Skeletal muscle tissue (tissue), 4 donors: ENCODE results near the gene USP6NL. TPM values are rescaled to one million over a fixed set of nuclear protein-coding genes. Genes with fewer than 3 reads are reported as not detected.

Experiments used
- H3K27ac ChIP-seq: one replicate; pipeline ENCODE4 v1.7.0; 2013; ENCODE audit warnings: mild to moderate bottlenecking, low read depth, low read length, inconsistent platforms
- H3K27me3 ChIP-seq, 3 donors: one replicate each; pipeline ENCODE4 v1.7.0; 2013; ENCODE audit warnings: low read length in 3 of 3; ENCODE audit not compliant: control insufficient read depth in 3 of 3, insufficient read depth in 3 of 3
- H3K36me3 ChIP-seq, 3 donors: one replicate each; pipeline ENCODE4 v1.7.0; 2013; ENCODE audit warnings: low read length in 3 of 3; ENCODE audit not compliant: control insufficient read depth in 3 of 3, insufficient read depth in 3 of 3
- H3K4me1 ChIP-seq, 3 donors: one replicate each; pipeline ENCODE4 v1.7.0; 2013; ENCODE audit warnings: low read length in 3 of 3, mild to moderate bottlenecking in 3 of 3; ENCODE audit not compliant: control insufficient read depth in 3 of 3, insufficient read depth in 3 of 3
- H3K4me3 ChIP-seq, 3 donors: one replicate each; pipeline ENCODE4 v1.7.0; 2013; ENCODE audit warnings: low read length in 3 of 3
- H3K9ac ChIP-seq, 3 donors: one replicate each; pipeline ENCODE4 v1.7.0; 2013; ENCODE audit warnings: low read length in 3 of 3, mild to moderate bottlenecking in 3 of 3, moderate library complexity in 2 of 3, low read depth in 1 of 3
- H3K9me3 ChIP-seq, 3 donors: one replicate each; pipeline ENCODE4 v1.7.0; 2013; ENCODE audit warnings: low read length in 3 of 3; ENCODE audit not compliant: control insufficient read depth in 3 of 3
- total RNA-seq: library from RNA; depleted of rRNA; stranded (reverse); fragments of >200 nt; gene quantifications from one replicate; pipeline ENCODE4 v1.2.3, GENCODE V29; 2014
- donor health status: Osteomylitis.

USP6NL gene
- 4.7 TPM for total RNA-seq

- no peaks in the 10 kb centered on the region for H3K27me3 ChIP-seq
- peak within 1 kb of the TSS; percentile 75 to 84 (median 81) for H3K9ac ChIP-seq
- H3K27ac ChIP-seq = peak within 1 kb of the TSS; percentile 45
- H3K9me3 ChIP-seq = no peaks in the 10 kb centered on the region
- peaks cover 9 to 16% (median 10%) of the 10 kb centered on the region in 3 donors for H3K4me1 ChIP-seq
- peak within 1 kb of the TSS; percentile 77 to 87 (median 85) for H3K4me3 ChIP-seq
- H3K36me3 ChIP-seq = no peaks in the 10 kb centered on the region
Observed at GRCh38 chr10:11611248-11612020, at the start of gene USP6NL. Gene USP6NL (minus strand): TSS chr10:11611650. CDS start chr10:11597634, 14,016 bp downstream.

DNA sequence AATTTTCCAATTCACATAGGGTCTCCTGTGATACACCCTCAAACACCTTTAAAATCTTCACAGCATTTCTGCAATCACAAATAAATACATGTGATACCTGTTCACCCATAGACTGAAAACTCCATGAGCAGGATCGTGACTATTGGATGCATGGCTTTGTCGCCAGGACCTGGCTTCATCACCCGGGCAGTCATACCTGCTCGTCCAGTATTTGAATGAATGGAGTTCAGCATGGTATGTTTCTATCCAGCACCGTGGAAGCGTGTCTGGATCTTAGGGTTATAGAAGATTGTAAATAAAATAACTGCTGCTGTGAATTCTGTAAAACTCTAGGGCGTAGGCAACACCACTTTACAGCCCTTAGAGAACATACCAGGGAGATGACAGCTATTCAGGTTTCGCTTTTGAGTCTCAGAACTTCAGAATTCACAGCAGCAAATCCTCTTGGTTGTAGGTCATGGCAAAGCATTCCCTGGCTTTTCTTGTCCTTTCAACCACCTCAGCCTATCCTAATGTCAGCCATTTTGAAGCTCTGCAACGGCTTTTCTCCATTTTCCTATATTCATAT lies 47.4 kb upstream of the USP6NL start:
- Histone ChIP-seq H3K9ac (no peak overlapping the region), H3K27me3 (peaks cover 0 to 3% (median 2%) of the 10 kb centered on the region in 3 donors), H3K4me3 (no peak overlapping the region), H3K4me1 (no peaks in the 10 kb centered on the region), H3K36me3 (no peaks in the 10 kb centered on the region), H3K27ac (no peak overlapping the region), H3K9me3 (no peaks in the 10 kb centered on the region)

- H3K9me3 ChIP-seq = no peaks in the 10 kb centered on the region
Observed at GRCh38 chr10:11655836-11656235, 44.4 kb upstream of the USP6NL start.

GRCh38 chr10:11654659-11655058 lies 43.2 kb upstream of the USP6NL start:
- Histone ChIP-seq H3K9me3 (no peaks in the 10 kb centered on the region), H3K4me1 (no peaks in the 10 kb centered on the region), H3K36me3 (no peaks in the 10 kb centered on the region), H3K9ac (no peak overlapping the region), H3K4me3 (no peak overlapping the region), H3K27me3 (peaks cover 0 to 5% (median 0%) of the 10 kb centered on the region in 3 donors), H3K27ac (no peak overlapping the region)

More at GRCh38 chr10:11655836-11656235, 44.4 kb upstream of the USP6NL start:
- Histone ChIP-seq H3K4me3 (no peak overlapping the region), H3K27me3 (peaks cover 0 to 8% (median 2%) of the 10 kb centered on the region in 3 donors), H3K27ac (no peak overlapping the region), H3K9ac (no peak overlapping the region), H3K36me3 (no peaks in the 10 kb centered on the region), H3K4me1 (no peaks in the 10 kb centered on the region)

- H3K36me3 ChIP-seq = no peaks in the 10 kb centered on the region
- no peak overlapping the region for H3K4me3 ChIP-seq
- no peaks in the 10 kb centered on the region for H3K9me3 ChIP-seq
- no peak overlapping the region for H3K9ac ChIP-seq
- H3K4me1 ChIP-seq = no peaks in the 10 kb centered on the region
- no peak overlapping the region for H3K27ac ChIP-seq
- peaks cover 0 to 5% (median 0%) of the 10 kb centered on the region in 3 donors for H3K27me3 ChIP-seq
Observed at GRCh38 chr10:11653758-11654471, 42.5 kb upstream of the USP6NL start.

DNA sequence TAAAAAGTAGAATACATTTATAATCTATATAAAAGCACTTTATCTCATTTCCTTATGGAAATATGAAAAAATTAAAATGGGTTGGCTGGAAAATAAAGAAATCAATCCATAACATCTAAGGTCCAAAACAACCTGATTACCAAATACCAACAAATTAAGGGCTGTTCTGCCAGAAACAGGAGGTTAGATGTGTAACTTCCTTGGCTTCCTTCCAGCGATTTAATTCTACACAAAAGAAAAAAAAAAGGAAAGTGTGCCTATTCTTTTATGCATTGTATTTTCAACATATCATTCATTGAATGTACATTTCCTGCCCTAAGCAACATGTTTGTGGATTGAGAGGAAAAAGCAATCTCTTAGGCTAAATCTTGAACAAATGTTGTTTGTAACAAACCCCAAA lies 36.2 kb upstream of the USP6NL start:
- Histone ChIP-seq H3K4me1 (no peaks in the 10 kb centered on the region), H3K27ac (no peak overlapping the region)

DNA sequence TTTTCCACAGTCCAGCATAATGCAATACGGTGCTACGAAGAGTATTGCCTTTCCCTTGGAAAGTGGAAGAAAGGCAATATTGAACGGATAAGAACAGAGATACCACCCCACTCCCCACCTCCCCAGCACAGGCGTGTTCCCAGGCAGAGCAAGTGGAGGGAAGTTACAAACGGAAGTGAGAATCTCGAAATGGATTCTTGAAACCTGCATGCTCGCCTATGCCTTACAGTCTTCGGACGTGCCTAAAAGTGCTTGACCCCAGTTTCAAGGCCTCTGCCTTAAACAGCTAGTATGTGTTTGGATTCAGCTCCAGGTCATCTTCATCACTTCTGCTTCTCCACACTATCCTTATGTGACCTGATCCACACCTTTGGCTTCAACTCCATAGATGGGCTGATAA lies 35.0 kb upstream of the USP6NL start:
- Histone ChIP-seq H3K27ac (no peak overlapping the region), H3K9ac (no peak overlapping the region), H3K9me3 (no peaks in the 10 kb centered on the region), H3K27me3 (peaks cover 0 to 3% (median 0%) of the 10 kb centered on the region in 3 donors), H3K36me3 (no peaks in the 10 kb centered on the region), H3K4me1 (no peaks in the 10 kb centered on the region), H3K4me3 (no peak overlapping the region)

More for the DNA sequence above, 36.2 kb upstream of the USP6NL start:
- Histone ChIP-seq H3K9me3 (no peaks in the 10 kb centered on the region), H3K4me3 (no peak overlapping the region), H3K27me3 (peaks cover 0 to 3% (median 0%) of the 10 kb centered on the region in 3 donors), H3K9ac (no peak overlapping the region), H3K36me3 (no peaks in the 10 kb centered on the region)

DNA sequence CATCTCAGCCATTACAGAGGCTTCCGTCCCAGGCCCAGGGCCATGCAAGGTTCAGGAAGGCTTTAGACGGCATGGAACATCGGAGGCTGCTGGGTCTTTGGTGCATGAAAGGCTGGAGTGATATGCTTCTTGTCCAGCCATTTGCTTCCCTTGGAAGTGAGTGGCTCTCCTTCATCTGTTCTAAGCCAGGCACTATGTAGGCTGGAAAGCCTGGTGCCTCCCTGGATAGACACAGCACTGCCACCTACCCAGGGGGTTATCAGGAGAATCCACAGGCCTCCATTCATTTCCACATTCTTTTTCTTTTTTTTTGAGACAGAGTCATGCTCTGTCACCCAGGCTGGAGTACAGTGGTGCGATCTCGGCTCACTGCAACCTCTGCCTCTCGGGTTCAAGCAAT lies 31.6 kb upstream of the USP6NL start:
- H3K4me1 ChIP-seq = no peaks in the 10 kb centered on the region
- no peak overlapping the region for H3K4me3 ChIP-seq
- no peaks in the 10 kb centered on the region for H3K27me3 ChIP-seq
- H3K36me3 ChIP-seq = no peaks in the 10 kb centered on the region
- H3K9ac ChIP-seq = no peak overlapping the region
- H3K27ac ChIP-seq = no peak overlapping the region
- no peaks in the 10 kb centered on the region for H3K9me3 ChIP-seq

GRCh38 chr10:11642566-11642965 lies 31.1 kb upstream of the USP6NL start:
- H3K4me1 ChIP-seq = no peaks in the 10 kb centered on the region
- no peaks in the 10 kb centered on the region for H3K9me3 ChIP-seq
- H3K27ac ChIP-seq = no peak overlapping the region
- no peaks in the 10 kb centered on the region for H3K36me3 ChIP-seq
- no peak overlapping the region for H3K9ac ChIP-seq
- no peak overlapping the region for H3K4me3 ChIP-seq
- H3K27me3 ChIP-seq = no peaks in the 10 kb centered on the region
